HL-60 (cell line): ENCODE results near the gene CYP1B1.

Experiments
- DNase-seq, 2 experiments: peaks; one replicate each; pipeline ENCODE4 v3.0.0-alpha.2; 2010 to 2020; ENCODE audit warnings: low read depth in 1 of 2, low spot score in 1 of 2
- H3K27ac ChIP-seq: fragments of 250-450 bp; sonication (Bioruptor Pico); replicated peaks from 2 replicates; pipeline ENCODE4 v1.5.1; 2020; ENCODE audit warnings: mild to moderate bottlenecking, moderate library complexity
- H3K27me3 ChIP-seq: fragments of 250-450 bp; sonication (Bioruptor Pico); 2 replicates; pipeline ENCODE4 v1.5.1; 2021; ENCODE audit warnings: mild to moderate bottlenecking, moderate library complexity; ENCODE audit not compliant: insufficient read depth, poor library complexity, severe bottlenecking
- H3K4me3 ChIP-seq: replicated peaks from 2 replicates; pipeline ENCODE4 v1.5.1; 2011; ENCODE audit warnings: mild to moderate bottlenecking, control low read depth, low read length; ENCODE audit not compliant: insufficient read depth
- GABPA ChIP-seq: IDR thresholded peaks from 2 replicates; pipeline ENCODE4 v1.6.1; 2012; ENCODE audit warnings: low read depth
- POLR2AphosphoS5 ChIP-seq: IDR thresholded peaks from 2 replicates; pipeline ENCODE4 v1.6.1; 2012; ENCODE audit warnings: low read depth
- SPI1 ChIP-seq: IDR thresholded peaks from 2 replicates; pipeline ENCODE4 v1.6.1; 2012; ENCODE audit warnings: low read depth, mild to moderate bottlenecking, borderline replicate concordance
- TF ChIP-seq, protein P1 (sequence below): IDR thresholded peaks from one replicate; pipeline ENCODE4 v1.5.1; 2011; ENCODE audit warnings: low read length, control low read depth, inconsistent platforms; ENCODE audit not compliant: insufficient read depth
- TF ChIP-seq, protein P2 (sequence below): IDR thresholded peaks from 2 replicates; pipeline ENCODE4 v1.6.1; 2012; ENCODE audit warnings: low read depth; ENCODE audit not compliant: insufficient replicate concordance

Gene CYP1B1

DNA sequence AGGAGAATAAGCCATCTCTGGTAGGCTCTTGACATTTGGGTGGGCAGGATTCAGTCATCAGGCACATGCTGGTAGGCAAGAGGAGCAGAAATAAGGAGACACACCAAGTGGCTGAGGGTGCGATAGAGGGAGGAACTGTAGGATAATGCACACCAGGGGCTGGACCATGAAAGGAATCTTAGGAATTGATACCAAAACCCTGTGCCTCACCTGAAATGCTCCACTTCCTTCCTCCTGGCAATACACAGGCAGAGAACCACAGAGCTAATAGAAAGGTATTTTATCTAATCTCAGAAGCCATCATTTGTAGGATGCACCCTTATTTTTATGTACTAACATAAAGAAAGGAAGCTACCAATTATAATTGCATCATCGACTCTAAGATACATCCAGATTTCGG, 4.4 kb upstream of the CYP1B1 start:
- no peak overlapping the region for H3K4me3 ChIP-seq
- H3K27me3 ChIP-seq = no peaks in the 10 kb centered on the region
- no peak for DNase-seq
- H3K27ac ChIP-seq = no peak overlapping the region
- TF ChIP-seq SPI1 = no peak
- TF ChIP-seq, protein P1, sequence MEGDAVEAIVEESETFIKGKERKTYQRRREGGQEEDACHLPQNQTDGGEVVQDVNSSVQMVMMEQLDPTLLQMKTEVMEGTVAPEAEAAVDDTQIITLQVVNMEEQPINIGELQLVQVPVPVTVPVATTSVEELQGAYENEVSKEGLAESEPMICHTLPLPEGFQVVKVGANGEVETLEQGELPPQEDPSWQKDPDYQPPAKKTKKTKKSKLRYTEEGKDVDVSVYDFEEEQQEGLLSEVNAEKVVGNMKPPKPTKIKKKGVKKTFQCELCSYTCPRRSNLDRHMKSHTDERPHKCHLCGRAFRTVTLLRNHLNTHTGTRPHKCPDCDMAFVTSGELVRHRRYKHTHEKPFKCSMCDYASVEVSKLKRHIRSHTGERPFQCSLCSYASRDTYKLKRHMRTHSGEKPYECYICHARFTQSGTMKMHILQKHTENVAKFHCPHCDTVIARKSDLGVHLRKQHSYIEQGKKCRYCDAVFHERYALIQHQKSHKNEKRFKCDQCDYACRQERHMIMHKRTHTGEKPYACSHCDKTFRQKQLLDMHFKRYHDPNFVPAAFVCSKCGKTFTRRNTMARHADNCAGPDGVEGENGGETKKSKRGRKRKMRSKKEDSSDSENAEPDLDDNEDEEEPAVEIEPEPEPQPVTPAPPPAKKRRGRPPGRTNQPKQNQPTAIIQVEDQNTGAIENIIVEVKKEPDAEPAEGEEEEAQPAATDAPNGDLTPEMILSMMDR = no peak
- TF ChIP-seq, protein P2, sequence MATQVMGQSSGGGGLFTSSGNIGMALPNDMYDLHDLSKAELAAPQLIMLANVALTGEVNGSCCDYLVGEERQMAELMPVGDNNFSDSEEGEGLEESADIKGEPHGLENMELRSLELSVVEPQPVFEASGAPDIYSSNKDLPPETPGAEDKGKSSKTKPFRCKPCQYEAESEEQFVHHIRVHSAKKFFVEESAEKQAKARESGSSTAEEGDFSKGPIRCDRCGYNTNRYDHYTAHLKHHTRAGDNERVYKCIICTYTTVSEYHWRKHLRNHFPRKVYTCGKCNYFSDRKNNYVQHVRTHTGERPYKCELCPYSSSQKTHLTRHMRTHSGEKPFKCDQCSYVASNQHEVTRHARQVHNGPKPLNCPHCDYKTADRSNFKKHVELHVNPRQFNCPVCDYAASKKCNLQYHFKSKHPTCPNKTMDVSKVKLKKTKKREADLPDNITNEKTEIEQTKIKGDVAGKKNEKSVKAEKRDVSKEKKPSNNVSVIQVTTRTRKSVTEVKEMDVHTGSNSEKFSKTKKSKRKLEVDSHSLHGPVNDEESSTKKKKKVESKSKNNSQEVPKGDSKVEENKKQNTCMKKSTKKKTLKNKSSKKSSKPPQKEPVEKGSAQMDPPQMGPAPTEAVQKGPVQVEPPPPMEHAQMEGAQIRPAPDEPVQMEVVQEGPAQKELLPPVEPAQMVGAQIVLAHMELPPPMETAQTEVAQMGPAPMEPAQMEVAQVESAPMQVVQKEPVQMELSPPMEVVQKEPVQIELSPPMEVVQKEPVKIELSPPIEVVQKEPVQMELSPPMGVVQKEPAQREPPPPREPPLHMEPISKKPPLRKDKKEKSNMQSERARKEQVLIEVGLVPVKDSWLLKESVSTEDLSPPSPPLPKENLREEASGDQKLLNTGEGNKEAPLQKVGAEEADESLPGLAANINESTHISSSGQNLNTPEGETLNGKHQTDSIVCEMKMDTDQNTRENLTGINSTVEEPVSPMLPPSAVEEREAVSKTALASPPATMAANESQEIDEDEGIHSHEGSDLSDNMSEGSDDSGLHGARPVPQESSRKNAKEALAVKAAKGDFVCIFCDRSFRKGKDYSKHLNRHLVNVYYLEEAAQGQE = no peak
- TF ChIP-seq GABPA = no peak
- TF ChIP-seq POLR2AphosphoS5 = no peak

DNA sequence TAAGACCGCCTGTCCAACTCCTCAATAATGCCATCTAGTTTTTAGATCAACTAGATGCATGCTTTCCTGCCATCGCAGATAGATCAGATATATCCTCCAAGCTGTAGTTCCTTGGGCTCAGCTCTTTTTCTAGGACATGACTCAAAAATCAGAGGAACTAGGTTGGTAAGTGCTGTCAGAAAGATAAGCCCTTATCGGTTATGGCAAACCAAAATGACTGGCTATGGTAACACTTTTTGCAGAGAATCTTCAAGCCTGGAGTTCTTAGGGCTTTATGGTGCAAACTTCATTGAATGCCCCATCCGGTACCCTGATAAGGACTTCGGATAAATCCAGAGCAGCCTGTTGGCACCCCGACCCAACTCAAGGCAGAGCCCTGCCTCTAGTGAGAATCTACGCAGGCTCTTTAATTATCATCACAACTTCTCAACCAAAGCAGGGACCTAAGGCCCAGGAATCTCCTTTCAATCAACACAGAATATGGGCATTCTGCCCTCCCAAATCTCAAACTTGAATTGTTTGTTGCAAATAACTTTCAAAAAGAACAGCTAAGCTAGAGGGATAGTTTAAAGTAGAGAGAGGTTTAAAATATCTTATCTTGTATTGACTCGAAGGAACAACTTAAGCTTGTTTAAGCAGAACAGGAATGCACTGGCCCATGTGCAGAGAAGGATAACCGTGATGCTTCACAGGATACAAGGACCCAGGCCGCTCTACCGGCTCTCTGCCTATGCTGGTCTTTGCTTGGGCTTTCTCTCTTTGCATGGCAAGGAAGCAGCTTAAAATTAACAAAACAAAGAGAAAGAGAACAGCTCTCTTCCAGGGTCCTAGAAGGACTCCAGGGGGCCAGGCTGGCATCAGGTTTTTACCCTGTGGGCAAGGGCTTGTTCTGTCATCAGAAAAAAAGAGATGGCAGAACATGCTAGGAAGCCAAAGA, 3.4 kb upstream of the CYP1B1 start:
- H3K27me3 ChIP-seq = no peaks in the 10 kb centered on the region
- no peak overlapping the region for H3K4me3 ChIP-seq
- TF ChIP-seq SPI1 = no peak
- no peak for TF ChIP-seq GABPA
- TF ChIP-seq, protein P1 = no peak
- TF ChIP-seq, protein P2 = no peak
- TF ChIP-seq POLR2AphosphoS5 = no peak
- peak overlapping the region; percentile 32 for H3K27ac ChIP-seq
- DNase-seq = no peak

DNA sequence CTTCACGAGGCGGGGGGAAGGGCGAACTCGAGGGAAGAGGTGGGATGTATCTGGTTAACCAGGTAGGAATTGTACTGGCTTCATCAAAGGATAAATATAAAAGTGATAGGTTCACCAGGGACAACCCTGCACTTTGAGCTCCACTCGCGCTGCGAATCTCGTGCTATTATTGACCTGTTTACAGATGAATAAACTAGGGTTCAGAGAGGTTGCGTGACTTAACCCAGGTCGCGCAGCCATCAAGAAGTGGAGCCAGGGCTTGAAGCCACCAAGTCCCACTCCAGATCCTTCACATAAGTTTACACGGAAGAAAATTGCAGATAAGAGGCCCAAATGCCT, 1.4 kb upstream of the CYP1B1 start:
- peak overlapping the region; percentile 53; the same call in 1 of the 2 replicates for H3K4me3 ChIP-seq
- no peaks in the 10 kb centered on the region for H3K27me3 ChIP-seq
- no peak for DNase-seq
- peak overlapping the region; percentile 89 for H3K27ac ChIP-seq
- no peak for TF ChIP-seq POLR2AphosphoS5
- no peak for TF ChIP-seq GABPA
- TF ChIP-seq, protein P1 = no peak
- TF ChIP-seq SPI1 = no peak
- TF ChIP-seq, protein P2 = no peak
